Thoracic aorta (tissue), 2 donors: ENCODE measurements around the gene LEPR. TPM values are rescaled to one million over a fixed set of nuclear protein-coding genes. Genes with fewer than 3 reads are reported as not detected.

Experiments used
- ATAC-seq: fragments of 150-250 bp; one replicate; pipeline ENCODE4 v1.8.0; 2017; ENCODE audit warnings: low read depth; ENCODE audit not compliant: insufficient number of reproducible peaks, low FRiP score
- DNase-seq: peaks from one replicate; pipeline ENCODE4 v3.0.0-alpha.2; 2020; ENCODE audit warnings: low spot score
- H3K27ac ChIP-seq, 2 donors: fragments of 200-600 bp; sonication (generic); 1 replicate in 1 of 2; 2 replicates in 1 of 2; pipeline ENCODE4 v1.5.1; 2016; ENCODE audit warnings: mild to moderate bottlenecking in 2 of 2, moderate library complexity in 2 of 2
- H3K27me3 ChIP-seq: fragments of 200-600 bp; sonication (generic); replicated peaks from 2 replicates; pipeline ENCODE4 v1.6.0; 2016; ENCODE audit warnings: mild to moderate bottlenecking; ENCODE audit not compliant: insufficient read depth
- H3K36me3 ChIP-seq: fragments of 200-600 bp; sonication (generic); one replicate; pipeline ENCODE4 v1.5.1; 2016
- H3K4me1 ChIP-seq, 2 donors: fragments of 200-600 bp; sonication (generic); 1 replicate in 1 of 2; 2 replicates in 1 of 2; pipeline versions ENCODE4 v1.5.1 to v1.6.0; 2016; ENCODE audit warnings: low read depth in 2 of 2, mild to moderate bottlenecking in 1 of 2; ENCODE audit not compliant: control insufficient read depth in 1 of 2
- H3K4me3 ChIP-seq: fragments of 200-600 bp; sonication (generic); 2 replicates; pipeline ENCODE4 v1.5.1; 2016; ENCODE audit warnings: mild to moderate bottlenecking
- H3K9me3 ChIP-seq: fragments of 200-600 bp; sonication (generic); 2 replicates; pipeline ENCODE4 v1.5.1; 2016
- CTCF ChIP-seq: fragments of 200-600 bp; sonication (generic); IDR thresholded peaks from one replicate; pipeline ENCODE4 v1.5.1; 2019; ENCODE audit warnings: antibody characterized with exemption
- total RNA-seq, 2 donors: library from RNA; depleted of rRNA; stranded (reverse); fragments of >200 nt; gene quantifications; one replicate each; pipeline versions ENCODE4 v1.1.0 to v1.2.3, GENCODE V29; 2016

Gene LEPR
- total RNA-seq, 2 donors from 2014 or later: 17.6 to 42.3 TPM

GRCh38 chr1:65441464-65441863 lies 21.0 kb downstream of the LEPR start:
- no peaks in the 10 kb centered on the region for H3K36me3 ChIP-seq
- H3K4me1 ChIP-seq: no peaks in the 10 kb centered on the region
- no peaks in the 10 kb centered on the region for H3K27me3 ChIP-seq
- no peak overlapping the region for H3K4me3 ChIP-seq
- no peak overlapping the region for H3K27ac ChIP-seq
- no peaks in the 10 kb centered on the region for H3K9me3 ChIP-seq
- ATAC-seq (no peak), DNase-seq (no peak)
- no peak for TF ChIP-seq CTCF

- Histone ChIP-seq H3K27me3 (no peaks in the 10 kb centered on the region), H3K27ac (no peak overlapping the region), H3K4me1 (no peaks in the 10 kb centered on the region), H3K36me3 (no peaks in the 10 kb centered on the region), H3K9me3 (no peaks in the 10 kb centered on the region), H3K4me3 (no peak overlapping the region)
- TF ChIP-seq CTCF: no peak
- ATAC-seq (no peak), DNase-seq (no peak)
Observed at GRCh38 chr1:65442442-65442841, 22.0 kb downstream of the LEPR start.

GRCh38 chr1:65443647-65444046 lies 23.2 kb downstream of the LEPR start:
- no peak for TF ChIP-seq CTCF
- Histone ChIP-seq H3K36me3 (no peaks in the 10 kb centered on the region), H3K27ac (no peak overlapping the region), H3K9me3 (no peaks in the 10 kb centered on the region), H3K4me1 (no peaks in the 10 kb centered on the region), H3K4me3 (no peak overlapping the region), H3K27me3 (no peaks in the 10 kb centered on the region)
- ATAC-seq: no peak
- DNase-seq: no peak

- Histone ChIP-seq H3K27ac (no peak overlapping the region), H3K27me3 (no peaks in the 10 kb centered on the region), H3K36me3 (no peaks in the 10 kb centered on the region), H3K4me1 (no peaks in the 10 kb centered on the region), H3K4me3 (no peak overlapping the region), H3K9me3 (no peaks in the 10 kb centered on the region)
- ATAC-seq (no peak), DNase-seq (no peak)
- TF ChIP-seq CTCF: no peak
Observed at GRCh38 chr1:65444128-65444640, 23.7 kb downstream of the LEPR start.

GRCh38 chr1:65445837-65446236 lies 25.4 kb downstream of the LEPR start:
- TF ChIP-seq CTCF: no peak
- ATAC-seq (no peak), DNase-seq (no peak)
- no peak overlapping the region for H3K4me3 ChIP-seq
- H3K4me1 ChIP-seq: no peaks in the 10 kb centered on the region
- H3K9me3 ChIP-seq: no peaks in the 10 kb centered on the region
- no peaks in the 10 kb centered on the region for H3K36me3 ChIP-seq
- H3K27me3 ChIP-seq: no peaks in the 10 kb centered on the region
- H3K27ac ChIP-seq: no peak overlapping the region
